Measurements from ENCODE around the gene TRIM47.

Gene TRIM47

DNA sequence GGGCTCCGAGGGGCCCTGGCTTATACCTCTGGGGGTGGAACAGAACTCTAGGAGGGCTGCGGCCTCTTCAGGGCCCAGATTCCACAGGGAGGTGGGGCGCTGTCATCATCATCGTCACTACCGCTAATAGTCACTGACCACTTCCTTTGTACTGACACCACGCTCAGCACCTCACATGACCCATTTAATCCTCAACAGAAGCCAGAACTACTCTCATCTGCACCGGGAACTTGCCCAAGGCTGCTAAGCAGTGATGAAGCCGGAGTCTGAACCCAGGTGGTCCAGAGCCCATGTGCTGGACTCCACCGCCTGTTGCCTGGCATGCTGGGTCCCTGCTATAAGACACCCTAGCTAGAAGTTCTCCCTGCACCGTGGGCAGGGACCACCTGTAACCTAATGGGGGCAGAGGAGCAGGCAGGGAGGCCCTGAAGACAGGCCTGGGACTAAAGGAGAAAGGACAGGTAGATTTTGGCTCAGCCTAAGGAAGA lies 46.2 kb downstream of the TRIM47 start:
- no peak for DNase-seq (ENCODE audit: low spot score)

DNA sequence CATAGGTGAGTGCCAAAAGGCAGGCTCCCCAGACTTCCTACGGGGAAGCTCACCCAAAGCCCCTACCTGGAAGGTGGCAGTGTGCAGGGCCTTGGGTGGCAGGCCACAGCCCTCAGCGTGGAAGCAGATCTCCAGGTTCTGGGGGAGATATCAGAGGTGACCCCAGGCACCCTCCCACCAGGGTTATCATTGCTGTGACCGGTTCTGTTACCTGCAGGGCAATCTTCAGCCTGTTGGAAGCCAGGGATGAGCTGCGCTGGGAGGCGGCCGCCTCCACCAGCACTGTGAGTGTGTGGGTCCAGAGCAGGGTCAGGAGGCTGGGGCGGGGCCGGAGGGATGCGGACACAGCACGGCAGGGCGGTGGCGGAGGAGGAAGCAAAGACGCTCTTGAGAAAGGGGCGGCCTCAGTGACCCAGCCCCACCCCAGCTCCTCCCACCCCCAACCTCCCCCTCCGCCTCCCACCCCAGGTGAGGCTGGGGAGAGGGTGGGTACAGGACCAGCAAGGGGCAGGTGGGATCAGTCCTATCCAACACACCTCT lies 47.3 kb downstream of the TRIM47 start:
- DNase-seq (ENCODE audit: low spot score), result no peak

DNA sequence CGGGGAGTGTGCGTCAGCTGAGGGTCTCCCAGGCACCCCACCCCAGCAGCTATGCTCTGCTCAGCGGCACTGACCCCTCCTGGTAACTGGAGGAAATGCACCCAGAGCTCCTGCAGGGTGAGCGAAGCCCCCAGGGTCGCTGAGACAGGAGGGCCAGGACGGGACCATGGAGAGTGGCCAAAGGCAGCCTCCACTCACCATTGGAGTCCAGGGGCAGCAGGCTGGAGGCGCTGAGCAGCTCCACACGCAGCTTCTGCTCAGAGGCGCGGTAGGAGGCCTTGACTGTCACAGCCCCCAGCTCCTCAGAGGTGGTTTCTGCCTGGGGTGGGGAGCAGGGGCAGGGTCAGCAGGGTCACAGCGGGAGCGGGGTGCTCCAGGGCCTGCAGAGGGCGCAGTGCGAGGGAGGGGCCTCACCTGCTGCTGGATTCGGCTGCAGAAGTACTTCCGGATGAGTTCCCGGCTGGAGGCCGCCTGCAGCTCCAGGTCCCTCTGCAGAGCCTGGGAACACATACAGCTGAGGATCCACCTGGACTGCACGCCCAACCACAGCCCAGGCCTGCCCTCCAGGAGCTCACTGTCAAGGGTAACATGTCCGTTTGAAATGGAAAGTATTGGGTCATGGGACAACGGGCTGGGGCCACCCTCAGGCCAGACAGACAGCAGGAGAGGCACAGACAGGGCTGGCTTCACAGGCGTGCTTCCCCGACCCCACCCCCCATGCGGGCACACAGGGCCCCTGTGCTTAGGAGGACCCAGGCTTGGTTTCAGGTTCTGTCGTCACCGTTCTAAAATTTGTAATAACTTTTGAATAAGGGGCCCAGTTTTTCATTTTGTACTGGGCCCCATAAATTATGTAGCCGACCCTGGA lies 48.0 kb downstream of the TRIM47 start:
- no peak for DNase-seq (ENCODE audit: low spot score)

DNA sequence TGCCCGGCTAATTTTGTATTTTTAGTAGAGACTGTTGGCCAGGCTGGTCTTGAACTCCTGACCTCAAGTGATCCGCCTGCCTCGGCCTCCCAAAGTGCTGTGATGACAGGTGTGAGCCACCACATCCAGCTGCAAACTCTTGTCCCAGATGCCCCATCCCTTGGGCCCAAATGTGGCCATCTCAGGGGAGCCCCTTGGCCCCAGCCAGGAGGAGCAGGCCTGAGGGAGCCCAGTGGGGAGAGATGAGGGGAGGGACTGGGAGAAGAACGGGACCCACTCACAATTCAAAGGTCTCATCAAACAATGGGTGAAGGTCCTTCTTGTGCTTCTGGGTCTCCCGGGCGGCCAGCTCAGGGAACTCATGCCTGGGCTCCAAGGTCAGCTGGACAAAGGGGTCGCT lies 48.6 kb downstream of the TRIM47 start:
- DNase-seq (ENCODE audit: low spot score), result no peak

DNA sequence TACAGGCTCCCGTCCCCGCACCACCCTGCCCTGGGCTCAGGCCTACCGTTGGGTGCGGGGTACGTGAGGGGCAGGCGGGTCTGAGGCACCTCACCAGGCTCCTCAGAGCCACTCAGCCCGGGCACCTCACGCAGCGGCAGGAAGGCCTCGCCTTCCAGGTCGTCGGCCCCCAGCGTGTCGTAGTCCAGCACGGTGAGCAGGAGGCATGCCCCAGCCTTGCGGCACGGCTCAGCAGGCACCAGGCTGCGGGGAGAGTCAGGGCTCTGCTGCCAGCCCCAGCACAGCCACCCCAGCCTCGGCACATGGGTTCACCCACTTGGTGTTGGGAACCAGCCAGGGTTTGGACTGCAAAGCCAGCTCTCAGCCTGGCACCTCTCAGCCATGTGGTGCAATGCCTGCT lies 49.6 kb downstream of the TRIM47 start:
- no peak for DNase-seq (ENCODE audit: low spot score)

DNA sequence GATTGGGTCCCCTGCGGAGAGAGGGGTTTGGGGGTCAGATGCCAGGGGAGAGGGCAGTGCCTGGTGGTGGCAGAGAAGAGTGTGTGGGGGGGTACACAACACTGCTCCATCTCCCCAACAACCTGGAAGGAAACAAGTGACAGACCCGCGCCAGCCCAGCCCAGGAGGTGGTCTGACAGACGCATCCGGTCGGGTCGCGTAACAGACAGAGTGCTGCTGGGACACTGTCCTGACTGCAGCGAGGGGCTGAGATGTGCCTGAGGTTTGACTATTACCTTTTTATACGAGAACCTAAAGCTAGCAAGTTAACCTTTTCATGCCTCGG lies 50.3 kb downstream of the TRIM47 start:
- no peak for DNase-seq (ENCODE audit: low spot score)

DNA sequence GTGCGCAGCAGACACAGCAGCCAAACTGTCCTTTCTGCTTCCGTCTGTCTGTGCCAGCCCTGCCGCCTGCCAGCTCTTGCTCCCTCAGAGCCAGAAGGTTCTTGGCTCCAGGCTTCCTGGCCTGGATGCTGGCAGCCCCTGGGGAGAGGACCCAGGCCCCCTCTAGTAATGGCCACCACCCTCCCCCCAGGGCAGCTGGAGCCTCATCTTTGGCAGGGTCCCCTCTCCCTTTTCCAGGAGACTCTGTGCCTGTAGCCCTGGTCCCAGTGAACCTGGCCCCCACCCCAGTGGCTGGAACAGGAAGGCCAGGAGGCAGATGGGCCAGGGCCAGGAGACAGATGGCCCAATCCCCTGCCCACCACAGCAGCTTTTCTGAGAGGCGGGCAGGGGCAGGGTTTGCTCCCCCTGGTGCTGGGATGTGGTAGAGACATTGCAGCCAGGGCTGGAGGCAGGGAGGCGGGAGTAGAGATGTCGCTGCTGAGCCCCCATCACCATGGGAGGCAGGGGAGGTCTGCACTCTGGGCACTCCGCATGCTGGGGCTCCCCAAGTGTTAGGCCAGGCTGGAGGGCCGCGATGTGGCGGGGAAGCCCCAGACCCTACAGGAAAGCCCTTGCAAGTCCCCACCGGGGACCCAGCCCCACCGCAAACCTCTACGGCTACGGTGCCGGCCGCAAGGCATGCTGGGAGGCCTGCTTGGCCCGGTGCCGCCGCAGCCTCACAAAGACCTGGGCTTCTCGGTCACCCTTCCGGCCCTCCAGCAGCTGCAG lies 50.9 kb downstream of the TRIM47 start:
- no peak for DNase-seq (ENCODE audit: low spot score)

DNA sequence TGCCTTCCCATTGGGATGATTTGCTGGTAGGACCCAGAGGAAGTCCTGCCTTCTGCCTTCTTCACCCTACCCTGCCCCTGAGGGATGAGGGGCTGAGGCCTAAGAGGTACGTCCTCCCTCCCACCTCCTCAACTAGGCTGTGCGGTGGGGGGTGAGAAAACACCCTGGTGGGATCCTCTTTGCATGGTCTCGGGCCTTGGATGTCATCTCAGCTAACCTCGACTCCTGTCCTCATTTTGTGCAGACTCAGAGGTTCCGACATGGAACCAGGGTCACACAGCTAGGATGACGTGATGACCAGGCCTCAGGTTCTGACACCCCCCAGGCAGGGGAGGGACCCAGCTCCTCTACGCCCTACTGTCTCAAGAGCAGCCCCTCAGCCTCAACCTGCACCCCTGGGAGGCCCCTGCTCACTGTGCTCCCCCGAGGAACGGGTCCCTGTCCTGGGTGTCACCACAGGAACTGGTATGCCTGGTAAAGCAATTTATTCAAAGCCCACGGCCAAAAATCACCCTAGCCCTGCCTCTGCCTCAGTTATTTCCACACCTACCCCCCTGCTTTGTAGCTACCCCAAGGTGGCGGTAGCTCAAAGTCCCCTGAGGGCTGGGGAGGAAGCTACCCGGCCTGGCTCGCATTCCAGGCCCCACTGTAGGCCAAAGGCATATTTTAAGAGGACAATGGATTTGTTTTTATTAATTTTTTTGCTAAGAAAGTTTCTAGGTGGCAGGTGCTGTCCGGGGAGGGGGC lies 51.6 kb downstream of the TRIM47 start:
- no peak for DNase-seq (ENCODE audit: low spot score)

DNA sequence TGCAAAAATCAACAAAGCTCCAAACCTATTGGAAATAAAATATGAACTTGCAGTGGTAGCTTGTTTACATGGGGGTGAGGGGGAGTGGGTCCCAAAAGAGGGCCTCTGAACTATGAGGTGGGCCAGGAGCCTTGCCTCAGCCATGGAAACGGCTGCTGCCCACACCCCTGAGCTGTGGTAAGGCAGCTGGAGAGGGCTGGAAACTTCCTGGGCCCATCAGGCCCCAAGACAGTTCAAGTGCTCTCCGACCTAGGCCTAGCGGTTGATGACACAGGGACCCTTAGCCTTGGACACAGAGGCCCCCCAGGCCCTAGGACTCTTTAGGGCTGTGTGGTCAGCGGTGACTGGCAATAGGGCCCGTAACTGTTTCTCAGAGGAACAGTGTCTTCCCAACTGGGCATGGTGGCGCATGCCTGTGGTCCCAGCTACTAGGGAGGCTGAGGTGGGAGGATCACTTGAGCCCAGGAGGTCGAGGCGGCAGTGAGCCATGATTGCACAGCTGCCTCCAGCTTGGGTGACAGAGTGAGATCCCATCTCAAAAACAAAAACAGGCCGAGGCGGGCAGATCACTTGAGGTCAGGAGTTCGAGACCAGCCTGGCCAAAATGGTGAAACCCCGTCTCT lies 52.5 kb downstream of the TRIM47 start:
- no peak for DNase-seq (ENCODE audit: low spot score)

DNA sequence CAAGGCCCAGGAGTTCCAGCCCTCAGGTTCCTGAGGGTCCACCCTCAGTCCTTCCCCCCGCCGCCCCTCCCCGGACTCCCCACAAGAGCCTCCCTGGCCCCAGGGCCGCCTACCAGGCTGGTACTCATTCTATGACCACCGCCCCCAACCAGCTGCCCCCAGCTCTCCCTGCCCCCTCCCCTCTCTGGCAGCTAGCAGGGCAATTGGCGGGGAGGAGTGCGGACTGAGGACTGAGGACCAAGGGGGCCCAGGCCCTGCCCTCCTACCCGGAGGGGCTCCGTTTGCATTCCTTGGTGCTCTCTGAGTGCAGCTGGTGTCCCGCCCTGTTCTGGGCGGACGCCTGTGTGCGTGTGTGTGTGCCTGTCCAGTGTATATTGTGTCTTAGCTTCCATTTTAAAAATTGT lies 53.2 kb downstream of the TRIM47 start:
- no peak for DNase-seq (ENCODE audit: low spot score)

DNA sequence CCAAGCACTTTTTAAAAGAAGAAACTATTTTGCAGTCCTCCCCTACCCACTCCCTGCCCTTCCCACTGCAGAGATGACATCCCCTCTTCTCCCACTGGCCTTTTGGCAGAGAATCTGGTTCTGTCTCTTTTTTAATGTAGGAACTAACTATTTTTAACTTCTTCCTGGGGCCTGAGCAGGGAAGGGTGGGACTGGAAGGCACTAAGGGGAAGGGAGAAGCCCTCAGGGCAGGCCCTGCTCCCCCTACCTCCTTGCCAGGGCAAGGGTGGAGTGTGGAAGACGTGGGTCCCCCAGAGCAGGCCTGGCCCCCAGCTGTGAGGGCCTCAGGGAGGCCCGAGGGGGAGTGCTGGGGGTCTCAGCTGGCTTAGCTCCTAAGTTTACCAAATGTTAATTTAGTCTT lies 53.7 kb downstream of the TRIM47 start:
- DNase-seq (ENCODE audit: low spot score), result no peak

All from LoVo (cell line).